CD4-positive, alpha-beta T cell treated with Interleukin-21 for 1 hour (primary cell): ENCODE data around the gene SLC35F3.

Experiments used
- DNase-seq: peaks from one replicate; pipeline ENCODE4 v3.0.0-alpha.2; 2020

The SLC35F3 gene

DNA sequence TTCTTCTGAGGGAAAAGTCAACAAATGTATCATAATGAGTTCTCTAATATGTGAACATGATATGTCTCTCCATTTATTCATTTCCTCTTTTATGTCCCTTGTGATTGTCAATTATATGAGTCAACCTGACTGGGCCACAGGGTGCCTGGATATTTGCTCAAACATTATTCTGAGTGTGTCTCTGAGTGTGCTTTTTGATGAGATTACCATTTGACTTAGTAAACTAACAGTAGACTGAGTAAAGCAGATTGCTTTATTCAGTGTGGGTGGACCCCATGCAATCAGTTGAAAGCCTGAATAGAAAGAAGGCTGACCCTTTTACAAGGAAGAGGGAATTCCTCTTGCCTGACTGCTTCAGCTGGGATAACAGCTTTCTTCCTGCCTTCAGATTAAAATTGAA, 142.6 kb downstream of the SLC35F3 start:
- no peak for DNase-seq

DNA sequence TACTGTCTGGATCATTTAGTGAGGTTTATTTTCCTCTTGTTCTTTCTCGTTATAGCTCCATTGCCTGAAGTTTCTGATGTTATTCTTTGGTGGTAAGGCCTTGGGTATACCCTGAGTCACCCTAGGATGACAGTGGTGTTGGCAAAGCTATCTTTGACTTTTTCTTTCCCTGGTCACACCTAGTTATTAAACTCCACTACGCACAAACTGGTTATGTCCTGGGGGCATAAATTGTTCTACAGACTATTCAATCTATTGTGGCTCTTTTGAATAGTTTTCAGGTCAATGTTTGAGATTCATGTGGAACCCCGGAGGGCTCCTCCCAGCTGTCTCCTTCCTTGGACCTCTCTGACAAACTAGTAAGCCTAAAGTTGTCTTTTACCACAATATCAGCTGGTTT, 157.7 kb downstream of the SLC35F3 start:
- DNase-seq: no peak

DNA sequence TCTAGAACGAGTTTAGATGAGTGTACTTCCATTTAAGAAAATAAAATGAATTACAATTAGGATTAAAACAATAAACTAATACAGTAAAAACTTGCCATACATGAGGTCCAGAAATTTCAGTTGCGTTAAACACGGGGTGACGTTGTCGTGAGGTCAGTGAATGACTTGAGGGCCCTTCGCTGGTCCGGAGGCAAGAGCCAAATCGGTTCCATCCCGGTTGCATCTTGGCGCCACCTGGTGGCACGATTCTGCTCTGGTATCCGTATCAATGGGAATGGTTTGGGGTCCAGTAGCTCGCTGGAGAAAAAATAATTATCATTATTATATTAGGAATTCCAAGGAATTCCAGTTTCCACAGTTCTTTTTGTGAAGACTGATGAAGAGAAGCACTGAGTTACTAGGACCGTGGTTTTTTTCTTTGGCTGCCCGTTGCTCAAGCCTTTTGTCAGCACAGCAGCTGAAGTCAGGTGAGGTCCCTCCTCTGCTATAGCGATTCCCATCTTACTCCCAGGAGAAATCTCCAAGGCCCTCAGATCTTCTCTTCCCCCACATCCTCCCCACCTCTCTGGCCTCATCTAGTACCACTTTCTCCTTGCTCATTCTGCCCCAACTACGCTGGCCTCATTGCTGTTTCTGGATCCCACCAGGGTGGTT, 161.4 kb downstream of the SLC35F3 start:
- DNase-seq: peak; percentile 52

DNA sequence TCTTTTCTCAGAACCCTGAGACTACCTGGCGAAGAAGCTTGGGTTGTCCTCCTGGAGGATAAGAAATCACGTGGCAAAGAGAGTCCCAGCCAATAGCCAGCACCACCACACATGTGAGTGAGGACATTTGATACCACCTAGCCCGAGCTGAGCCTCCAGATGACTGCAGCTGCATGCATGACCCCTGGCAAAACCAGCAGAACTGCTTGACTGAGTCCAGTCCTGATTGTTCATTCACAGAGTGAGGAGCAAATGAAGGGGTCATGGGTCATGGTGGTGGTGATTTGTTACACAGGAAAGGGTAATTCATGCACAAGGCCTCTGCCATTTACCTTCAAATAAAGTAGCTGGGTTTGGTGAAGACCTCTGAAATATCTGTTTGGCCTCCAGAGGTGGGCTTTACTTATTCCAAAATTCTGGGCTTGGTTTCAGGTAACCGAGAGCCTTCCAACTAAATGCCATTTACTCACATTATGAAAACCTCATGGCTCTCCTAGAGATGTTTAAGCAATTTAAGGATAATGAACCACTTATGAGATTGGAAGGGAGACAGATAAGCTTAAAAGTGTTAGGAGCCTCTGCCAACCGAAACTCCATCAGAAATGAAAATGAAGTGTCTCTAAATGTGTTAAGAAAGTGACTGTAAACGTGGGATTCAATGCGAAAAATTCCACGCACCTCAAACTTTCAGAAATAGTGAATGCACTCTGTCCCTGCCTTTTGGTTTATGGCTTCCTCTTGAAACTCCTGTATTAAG, 163.3 kb downstream of the SLC35F3 start:
- DNase-seq: no peak

DNA sequence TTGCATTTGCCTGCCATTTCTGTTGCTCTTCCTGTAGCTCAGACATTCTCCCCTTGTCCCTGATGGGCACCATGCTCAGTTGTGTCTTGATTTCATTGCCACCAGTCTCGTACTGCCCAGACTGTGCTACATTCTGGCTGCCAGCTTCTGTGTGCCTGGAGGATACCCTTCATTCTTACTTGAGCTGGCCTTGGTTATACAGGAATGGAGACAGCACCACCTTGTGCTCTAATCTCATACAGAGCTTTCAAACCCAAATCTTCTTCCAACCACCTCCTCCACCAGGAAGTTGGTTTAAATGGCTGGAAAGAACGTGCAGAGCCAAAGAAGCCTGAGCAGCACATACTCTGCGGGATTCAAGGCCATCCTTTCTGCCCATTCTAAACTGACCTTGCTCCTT, 165.3 kb downstream of the SLC35F3 start:
- DNase-seq: no peak

DNA sequence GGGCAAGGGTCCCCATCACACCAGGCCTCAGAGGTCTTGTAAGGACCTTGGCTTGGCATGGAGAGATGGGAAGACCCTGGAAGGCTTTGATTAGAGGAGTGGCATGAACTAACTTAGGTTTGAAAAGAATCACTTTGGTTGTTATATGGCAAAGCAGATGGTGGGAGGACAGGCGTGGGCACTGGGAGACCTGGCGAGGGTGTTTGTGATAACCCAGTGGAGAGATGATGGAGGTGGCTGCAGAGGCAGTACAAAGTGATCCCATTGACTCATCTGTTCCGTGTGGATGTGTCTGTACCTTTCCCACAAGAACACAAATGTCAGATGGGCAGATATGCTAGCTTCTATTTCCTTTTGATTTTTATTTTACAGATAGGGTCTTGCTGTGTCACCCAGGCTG, 168.3 kb downstream of the SLC35F3 start:
- DNase-seq: no peak

DNA sequence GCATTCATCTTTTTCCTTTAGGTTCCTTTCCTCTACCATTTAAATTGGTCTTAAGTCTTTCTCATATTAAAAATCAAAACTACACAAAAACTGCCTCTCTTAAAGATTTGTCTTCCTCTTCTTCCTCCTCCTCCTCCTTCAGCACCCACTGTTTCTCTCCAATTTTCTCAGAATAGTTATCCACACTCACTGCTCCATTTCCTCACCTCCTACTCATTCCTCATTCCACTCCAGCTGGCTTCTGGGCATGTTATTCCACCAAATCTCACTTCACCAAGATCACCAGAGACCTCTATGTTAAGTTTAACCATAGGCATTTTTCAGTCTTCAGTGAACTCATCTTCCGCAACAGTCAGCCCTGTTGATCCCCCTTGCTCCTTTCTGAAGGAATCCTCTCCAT, 173.7 kb downstream of the SLC35F3 start:
- DNase-seq: no peak

DNA sequence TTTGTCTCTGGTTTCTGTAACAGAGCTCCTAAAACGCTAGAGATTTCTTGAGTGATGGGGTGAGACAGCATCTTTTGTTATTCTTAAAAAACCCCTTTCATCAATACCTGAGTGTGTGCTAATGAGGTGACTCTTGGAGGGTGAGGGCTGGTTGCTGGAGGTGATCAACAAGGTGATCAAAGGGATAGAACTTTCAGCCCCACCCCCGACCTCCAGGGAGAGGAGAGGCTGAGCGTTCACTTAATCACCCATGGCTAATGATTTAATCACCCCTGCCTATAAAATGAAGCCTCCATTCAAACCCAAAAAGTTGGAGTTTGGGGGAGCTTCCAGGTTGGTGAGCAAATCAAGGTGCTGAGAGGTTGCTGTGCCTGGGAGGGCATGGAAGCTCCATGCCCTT, 175.4 kb downstream of the SLC35F3 start:
- DNase-seq: no peak

DNA sequence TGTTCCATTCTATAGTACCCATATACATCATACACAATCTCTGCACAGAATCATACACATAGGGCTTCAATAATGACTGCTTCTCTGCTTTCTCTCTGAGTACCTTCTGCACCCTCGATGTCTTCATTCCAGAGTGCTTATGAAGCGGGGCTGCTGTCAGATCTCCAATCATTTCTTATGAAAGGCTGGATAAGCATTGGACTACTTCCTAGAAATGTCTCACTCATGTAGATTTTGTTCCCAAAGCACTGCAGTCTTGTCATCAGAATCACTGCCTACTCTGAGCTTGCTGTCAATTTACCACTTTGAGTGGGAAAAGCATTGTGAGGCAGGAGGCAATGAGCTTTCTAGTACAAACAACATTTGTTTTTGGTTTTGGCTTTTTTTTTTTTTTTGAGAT, 179.0 kb downstream of the SLC35F3 start:
- no peak for DNase-seq

DNA sequence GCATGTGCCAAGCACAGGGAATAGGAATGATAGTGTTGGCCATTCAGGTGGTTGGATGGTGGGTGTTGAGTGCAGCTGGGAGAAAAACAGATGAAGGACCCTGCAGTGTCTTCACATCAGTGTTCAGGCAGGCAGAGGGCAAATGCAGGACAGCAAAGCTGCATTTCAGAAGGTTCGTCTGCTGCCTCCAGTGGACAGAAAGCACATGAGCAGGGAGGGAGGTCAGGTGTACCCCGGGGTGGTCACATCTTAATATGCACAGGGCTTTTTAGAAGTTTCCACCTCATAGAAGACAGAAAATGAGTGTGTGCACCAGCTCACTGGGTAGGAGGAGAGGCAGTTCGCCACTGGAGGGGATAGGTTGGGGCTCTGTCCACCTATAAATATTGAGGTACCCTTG, 184.9 kb downstream of the SLC35F3 start:
- no peak for DNase-seq

DNA sequence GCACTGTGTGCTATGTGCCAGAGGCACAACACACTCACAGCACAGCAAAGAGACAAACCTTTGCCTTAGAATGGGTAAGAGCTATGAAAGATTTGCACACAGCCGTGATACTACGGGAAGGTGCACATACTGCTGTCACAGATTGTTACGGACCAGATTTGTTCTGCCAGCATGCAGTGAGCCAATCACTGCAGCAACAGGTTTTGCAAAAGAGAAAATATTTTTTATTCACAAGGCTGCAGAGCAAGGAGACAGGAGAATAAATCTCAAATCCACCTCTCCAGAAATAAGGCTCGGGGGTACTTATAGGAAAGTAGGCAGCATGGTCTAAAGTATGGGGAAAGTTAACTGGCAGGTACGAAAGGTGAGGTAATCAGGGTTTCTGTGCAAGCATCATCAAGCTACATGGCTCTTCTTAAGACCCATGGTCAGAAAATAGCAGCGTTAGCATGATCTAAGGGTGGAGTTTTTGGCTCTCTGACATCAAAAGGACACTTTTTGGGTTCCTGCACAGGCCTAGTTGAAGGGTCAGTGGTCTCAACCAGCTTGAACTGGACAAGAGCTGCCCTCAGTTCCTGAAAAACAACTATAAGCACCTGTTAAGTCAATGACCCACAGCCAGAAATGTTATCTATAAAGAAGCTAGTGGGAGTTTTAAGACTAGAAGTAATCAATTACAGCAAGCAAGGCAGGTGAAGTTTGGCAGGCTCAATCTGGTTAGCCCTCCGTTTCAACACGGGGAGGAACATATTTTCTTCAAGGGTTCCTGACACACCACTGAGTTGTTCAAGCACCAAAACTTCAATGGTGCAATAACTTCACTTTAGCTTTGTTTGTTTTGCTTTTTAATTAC, 186.0 kb downstream of the SLC35F3 start:
- DNase-seq: no peak

DNA sequence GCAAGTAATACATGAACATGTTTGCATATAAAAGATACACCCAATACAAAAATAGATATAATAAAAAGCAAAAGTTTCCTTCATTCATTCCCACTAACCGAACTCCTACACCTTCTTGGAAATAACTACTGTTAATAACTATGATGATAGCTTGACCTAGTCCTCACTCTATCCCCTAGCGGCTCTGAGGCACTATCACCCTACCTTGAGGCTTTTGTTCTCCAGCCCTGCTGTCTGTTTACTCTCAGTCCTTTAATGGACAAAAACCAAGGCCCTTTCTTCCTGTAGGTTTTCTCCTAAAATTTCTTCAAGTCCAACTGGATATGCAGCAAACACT, 186.6 kb downstream of the SLC35F3 start:
- DNase-seq: no peak

DNA sequence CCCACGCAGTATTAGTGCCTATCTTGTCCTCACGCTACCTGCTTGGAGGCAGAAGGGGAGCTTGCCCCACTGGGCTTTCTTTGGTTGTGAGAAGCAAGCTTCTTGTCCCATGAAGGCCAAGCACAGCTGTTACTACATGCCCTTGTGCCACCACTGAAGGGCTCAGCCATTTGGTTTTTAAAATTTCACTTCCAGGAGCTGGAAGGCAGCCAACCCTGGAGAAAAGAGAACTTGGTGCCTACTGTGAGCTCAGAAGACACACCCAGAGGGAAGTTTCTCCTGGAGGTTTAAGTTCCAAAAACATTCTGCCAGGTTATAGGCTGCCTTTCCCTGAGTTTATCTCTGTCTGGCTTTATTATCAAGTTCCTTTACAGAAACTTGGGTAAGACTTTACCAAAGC, 187.4 kb downstream of the SLC35F3 start:
- no peak for DNase-seq

DNA sequence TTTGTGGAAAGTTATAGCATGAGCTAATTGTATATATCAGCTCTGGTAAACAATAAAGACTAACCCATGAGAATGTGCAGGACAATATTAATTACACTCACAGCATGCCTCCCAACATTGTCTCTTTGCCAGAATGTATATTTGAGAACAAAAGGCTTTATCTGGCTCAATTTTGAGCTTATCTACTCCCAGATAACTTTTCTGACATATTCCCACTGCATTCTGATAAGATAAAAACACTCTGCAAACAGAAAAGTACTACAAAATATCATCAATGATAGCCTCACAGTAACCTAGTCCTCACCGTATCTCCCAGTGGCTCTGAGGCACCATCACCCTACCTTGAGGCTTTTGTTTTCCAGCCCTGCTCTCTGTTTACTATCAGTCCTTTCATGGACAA, 188.6 kb downstream of the SLC35F3 start:
- DNase-seq: no peak

DNA sequence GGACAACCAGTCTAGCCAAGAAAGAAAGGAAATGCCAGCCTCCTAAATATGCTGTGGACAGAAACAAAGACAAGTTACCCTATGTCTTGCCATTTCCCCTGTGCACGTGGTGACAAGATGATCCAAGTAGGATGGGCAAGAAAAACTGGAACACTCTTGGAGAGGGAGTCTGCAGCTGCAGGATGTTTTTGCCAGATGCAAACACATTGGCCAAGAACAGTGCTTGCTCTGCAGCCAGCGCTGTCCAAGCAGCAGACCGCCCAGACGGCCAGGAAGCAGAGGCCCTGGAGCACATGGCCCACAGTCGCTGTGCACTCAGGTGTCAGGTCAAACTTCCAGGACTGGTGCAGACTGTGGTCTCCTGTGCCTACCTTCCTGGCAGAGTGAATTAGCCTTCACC, 189.3 kb downstream of the SLC35F3 start:
- DNase-seq: no peak

DNA sequence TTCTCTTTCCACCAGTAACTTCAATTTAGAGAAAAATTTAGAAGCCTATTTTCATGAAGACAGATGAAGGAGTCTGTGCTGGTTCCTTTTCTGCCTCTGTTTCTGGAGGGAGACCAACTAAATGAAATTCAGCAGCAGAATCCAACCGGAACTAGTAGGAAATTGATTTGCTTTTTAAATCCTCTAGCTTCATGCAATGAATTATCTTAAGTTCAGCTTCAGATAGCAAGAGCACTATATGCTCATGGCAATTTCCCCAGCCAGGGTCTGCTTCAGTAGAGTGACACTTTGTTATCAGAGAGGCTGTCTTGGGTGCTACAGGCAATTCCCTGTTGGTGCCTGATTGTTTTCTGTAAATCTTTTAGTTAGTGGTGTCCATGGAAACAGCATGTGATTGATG, 189.7 kb downstream of the SLC35F3 start:
- DNase-seq: no peak

DNA sequence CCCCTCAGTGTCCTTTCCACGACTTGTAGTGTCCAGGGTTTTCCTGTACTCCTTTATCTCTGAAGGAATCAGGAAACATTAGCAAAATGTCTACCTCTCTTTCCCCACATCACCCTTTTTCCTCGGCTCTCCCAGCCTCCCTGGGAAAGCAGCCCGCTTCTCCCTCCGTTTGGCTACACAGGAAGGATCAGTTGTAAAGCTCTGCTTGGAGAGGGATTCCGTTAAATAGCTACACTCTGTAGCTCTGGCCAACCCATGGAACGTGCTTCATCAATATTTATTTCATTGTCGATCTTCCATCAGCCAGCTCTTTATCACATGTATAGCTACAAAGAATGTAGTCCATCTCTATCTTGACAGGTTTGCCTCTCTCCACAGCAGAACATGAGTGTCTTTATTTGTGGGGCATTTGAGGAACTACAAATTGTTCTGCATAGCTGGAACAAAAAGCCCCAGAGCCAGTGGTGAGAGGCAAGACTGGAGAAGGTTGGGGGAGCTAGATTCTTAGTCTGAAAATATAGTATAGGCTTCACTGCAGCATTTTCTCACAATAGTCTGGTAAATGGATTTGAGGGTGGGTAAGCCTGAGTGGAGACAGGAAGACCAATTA, 191.8 kb downstream of the SLC35F3 start:
- DNase-seq: no peak

DNA sequence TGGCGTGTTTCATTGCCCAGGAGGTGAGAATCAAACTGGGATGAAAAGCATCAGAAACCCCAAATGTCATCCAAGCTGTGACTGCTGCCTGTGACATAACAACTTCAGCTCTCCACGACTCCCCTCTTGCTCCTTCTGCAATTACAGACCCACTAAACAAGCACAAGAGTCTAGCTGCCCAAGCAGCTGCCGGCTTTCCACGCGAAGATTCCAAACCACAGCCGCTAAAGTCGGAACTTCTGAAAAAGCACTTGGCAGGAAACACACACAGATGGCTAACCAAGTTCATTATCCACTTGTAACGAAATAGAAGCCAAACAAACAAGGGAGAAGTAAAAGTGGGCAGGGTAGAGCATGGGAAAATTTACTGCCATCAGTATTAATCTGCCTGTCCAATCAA, 198.1 kb downstream of the SLC35F3 start:
- no peak for DNase-seq

DNA sequence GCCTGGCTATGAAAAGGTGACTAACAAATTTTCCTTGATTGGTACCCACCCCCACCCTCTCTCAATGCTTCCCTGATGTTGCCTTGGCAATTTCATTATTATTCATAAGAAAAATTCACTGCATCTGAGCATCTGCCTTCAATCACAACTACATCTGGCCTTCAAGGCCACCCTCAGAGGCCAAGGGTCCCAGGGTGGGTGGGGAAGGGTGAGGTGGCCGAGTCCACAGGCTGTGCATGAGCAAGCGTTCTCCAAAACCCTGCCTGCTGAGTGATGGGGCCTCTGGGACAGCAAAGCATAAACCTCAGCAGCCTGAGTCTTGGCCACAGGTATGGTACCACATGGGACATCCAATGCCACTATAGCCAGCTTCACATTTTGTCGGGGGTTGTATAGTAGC, 198.7 kb downstream of the SLC35F3 start:
- no peak for DNase-seq

DNA sequence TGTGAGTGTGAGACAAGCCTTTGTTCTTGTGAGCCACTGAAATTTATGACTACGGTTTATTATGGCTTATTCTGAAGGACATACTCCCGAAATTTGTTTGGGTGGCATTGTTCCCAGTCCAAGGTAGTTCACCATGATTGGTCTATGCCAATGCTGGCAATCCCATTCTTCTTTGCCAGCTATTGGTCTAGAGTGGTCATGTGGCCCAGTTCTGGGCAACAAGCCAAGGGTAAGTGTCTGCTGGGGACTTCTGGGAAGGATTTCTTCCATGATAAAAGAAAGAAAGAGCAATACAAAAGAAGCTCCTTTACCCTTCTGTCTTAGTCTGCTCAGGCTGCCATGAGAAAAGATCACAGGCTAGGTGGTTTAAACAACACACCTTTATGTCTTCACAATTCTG, 201.6 kb downstream of the SLC35F3 start:
- no peak for DNase-seq

DNA sequence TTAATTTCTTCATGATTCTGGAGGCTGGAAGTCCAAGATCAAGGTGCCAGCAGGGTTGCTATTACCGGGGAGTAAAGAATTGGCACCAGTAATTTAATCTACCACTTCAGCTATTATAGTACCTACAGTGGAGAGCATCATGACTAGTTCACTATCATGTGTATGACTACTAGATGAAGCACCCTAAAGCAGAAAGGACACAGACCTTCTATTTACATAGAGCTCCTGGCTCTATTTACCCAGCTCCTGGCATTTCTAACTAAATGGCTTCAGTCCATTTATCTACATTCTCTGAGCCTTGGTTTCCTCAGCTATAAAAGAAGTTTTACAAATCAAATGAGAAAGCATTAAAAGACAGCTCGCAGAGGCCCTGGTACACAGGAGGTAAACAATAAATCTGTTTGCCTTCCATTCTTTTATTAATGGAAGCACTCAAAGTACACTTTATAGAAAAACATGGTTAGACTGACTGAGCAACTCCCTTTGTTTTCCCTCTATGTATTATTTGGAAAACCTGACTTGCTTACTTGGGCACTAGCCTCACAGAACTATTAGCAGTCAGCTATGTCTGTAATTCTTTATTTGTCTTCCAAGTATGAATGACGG, 203.0 kb downstream of the SLC35F3 start:
- DNase-seq: no peak

DNA sequence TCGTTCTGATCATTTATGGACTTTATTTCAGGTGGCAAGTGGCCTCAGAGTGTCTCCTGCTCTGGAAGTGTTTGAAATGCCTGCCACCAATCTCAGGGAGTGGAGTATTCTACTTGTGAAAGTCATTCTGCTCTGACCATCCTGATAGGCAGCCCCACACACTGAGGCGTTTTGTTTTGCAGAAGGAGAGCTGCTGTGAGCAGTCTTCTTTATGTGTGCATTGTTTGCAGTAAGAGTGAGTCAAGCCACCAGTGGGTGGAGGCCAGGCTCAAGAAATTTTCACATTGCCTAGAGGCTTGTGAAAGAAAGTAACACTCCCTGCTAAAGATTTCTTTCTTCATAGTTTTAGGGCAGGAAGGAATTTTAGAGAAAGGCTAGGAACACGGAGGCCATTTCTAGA, 204.4 kb downstream of the SLC35F3 start:
- no peak for DNase-seq

DNA sequence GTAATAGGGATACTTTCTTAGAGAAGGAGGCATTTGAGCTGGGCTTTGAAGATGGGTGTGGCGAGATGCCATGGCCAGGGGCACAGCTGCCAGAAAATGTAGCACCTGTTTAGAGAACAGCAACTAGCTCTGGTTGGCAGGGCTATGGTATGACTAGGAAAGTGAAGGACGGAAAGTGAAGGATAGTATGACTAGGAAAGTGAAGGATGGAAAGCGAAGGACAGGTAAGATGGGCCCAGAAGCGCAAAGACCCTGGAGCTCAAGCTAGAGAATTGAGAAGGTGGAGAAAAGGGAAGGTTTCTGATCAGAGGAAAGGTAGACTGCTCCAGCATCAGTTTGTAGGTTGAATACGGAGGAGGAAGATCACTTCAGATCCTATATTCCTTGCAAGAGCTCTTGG, 205.4 kb downstream of the SLC35F3 start:
- no peak for DNase-seq
